ENCODE results near the gene KMT2A. TPM values are rescaled to one million over a fixed set of nuclear protein-coding genes. Genes with fewer than 3 reads are reported as not detected.

The KMT2A gene
- total RNA-seq, 1 experiment from 2014 or later = 62.0 TPM

GRCh38 chr11:118484405-118484804, 48.1 kb downstream of the KMT2A start:
- no peak overlapping the region for H3K4ac ChIP-seq (ENCODE audit: low read depth, low read length)
- no peak overlapping the region for H2AFZ ChIP-seq (ENCODE audit: low read length)
- no peak overlapping the region for H3T11ph ChIP-seq (ENCODE audit: low read length)
- no peak overlapping the region for H3K27ac ChIP-seq (ENCODE audit: insufficient read length, low read depth, low read length)
- Mint-ChIP-seq H3K4me3 (no peak overlapping the region), H3K27me3 (ENCODE audit: low read depth) (no peaks in the 10 kb centered on the region), H3K4me1 (no peaks in the 10 kb centered on the region), H3K36me3 (ENCODE audit: insufficient read depth in 1 of 3, low read depth in 3 of 3) (peaks cover 30 to 75% (median 74%) of the 10 kb centered on the region in 3 experiments), H3K9me3 (no peaks in the 10 kb centered on the region), H3K27ac (no peak overlapping the region)
- no peak overlapping the region for H3K9ac ChIP-seq (ENCODE audit: extremely low read depth, insufficient read length, low read length)
- H3K14ac ChIP-seq (ENCODE audit: insufficient read depth, low read length) = no peak overlapping the region
- H3K27me3 ChIP-seq (ENCODE audit: insufficient read depth, low read length) = no peaks in the 10 kb centered on the region
- H3K56ac ChIP-seq (ENCODE audit: insufficient read length, low read depth, low read length) = no peak overlapping the region
- no peaks in the 10 kb centered on the region for H4K20me1 ChIP-seq (ENCODE audit: control insufficient read depth, insufficient read depth, insufficient read length)
- no peak for TF ChIP-seq CTCF (conservative IDR thresholded peaks at IDR 0.05)
- no peak overlapping the region for H2BK120ac ChIP-seq (ENCODE audit: low read depth, low read length, poor library complexity, severe bottlenecking)
- no CpG with 5 or more reads among the region's 3 CpGs for WGBS (ENCODE audit: extremely low coverage, insufficient read length, low lambda C conversion rate)
- no peak overlapping the region for H4K5ac ChIP-seq (ENCODE audit: insufficient read length, low read depth, low read length)
- no peaks in the 10 kb centered on the region for H3K79me2 ChIP-seq (ENCODE audit: insufficient read depth, low read length)
- no peak overlapping the region for H4K91ac ChIP-seq (ENCODE audit: insufficient read length, low read depth, low read length)
- H3K79me1 ChIP-seq (ENCODE audit: insufficient read depth, low read depth, low read length, poor library complexity, severe bottlenecking) = no peaks in the 10 kb centered on the region
- H2BK15ac ChIP-seq (ENCODE audit: low read depth, low read length) = no peak overlapping the region
- H2BK20ac ChIP-seq (ENCODE audit: low read depth, low read length, poor library complexity, severe bottlenecking) = no peak overlapping the region
- no peak overlapping the region for H3K23ac ChIP-seq (ENCODE audit: insufficient read length, low read depth, low read length)
- no peak overlapping the region for H2BK12ac ChIP-seq (ENCODE audit: insufficient read length, low read depth, low read length)
- H3K23me2 ChIP-seq (ENCODE audit: insufficient read length, low read depth, low read length, poor library complexity, severe bottlenecking) = no peaks in the 10 kb centered on the region
- H2AK5ac ChIP-seq (ENCODE audit: insufficient read length, low read length) = no peak overlapping the region
- H3K9me3 ChIP-seq (ENCODE audit: control insufficient read depth, low read depth, low read length) = no peaks in the 10 kb centered on the region
- H4K8ac ChIP-seq (replicated peaks; ENCODE audit: insufficient read length, low read depth, low read length) = no peak overlapping the region
- H3K4me2 ChIP-seq (ENCODE audit: insufficient read depth, insufficient read length, low read length) = no peak overlapping the region
- H3K4me1 ChIP-seq (ENCODE audit: insufficient read depth, low read length) = no peaks in the 10 kb centered on the region
- no peak for DNase-seq
- no peak overlapping the region for H3K18ac ChIP-seq (ENCODE audit: insufficient read length, low read depth, low read length)
- H2BK5ac ChIP-seq (ENCODE audit: insufficient read length, low read length) = no peak overlapping the region
